ENCODE data around the gene ANKRD13A. TPM values are rescaled to one million over a fixed set of nuclear protein-coding genes. Genes with fewer than 3 reads are reported as not detected.
"Not testable (repeated sequence)": the region's sequence is repeated elsewhere in the genome, so short reads cannot be mapped to it uniquely, and the experiment has no call there.

Gene ANKRD13A
- total RNA-seq, 4 donors from 2014 or later: 96.1 to 189 (median 115) TPM

DNA sequence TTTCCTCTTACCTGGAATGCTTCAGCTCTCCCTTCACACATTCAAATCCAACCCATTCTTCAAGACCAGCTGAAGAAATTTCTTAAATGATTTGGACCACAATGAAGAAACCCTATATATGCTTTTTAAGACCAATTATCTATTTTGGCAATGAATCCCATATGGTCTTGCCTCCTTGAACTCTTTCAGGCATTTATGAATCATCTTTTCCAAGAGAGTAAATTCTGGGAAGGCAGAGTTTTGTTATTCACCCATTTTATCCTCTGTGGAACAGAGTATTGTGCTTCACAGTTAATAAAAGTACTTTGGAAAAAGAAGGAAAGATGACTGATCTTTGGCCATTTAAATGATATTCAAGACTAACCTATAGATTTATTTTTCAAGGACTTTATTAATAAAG is 17.0 kb upstream of the ANKRD13A start:
- intact Hi-C loops (cut with DNase I; ENCODE audit: low total_unique reads): no loop called here
- H3K4me1 ChIP-seq: peaks cover 0 to 3% (median 0%) of the 10 kb centered on the region in 4 donors
- H3K27ac ChIP-seq: no peak overlapping the region
- H3K9me3 ChIP-seq: no peaks in the 10 kb centered on the region
- DNase-seq: no peak
- in situ Hi-C loops (cut with MboI; ENCODE audit: low pct_ligation_motif_present in 1 of 4, low pct_unique_long_range_greater_than_20kb in 1 of 4, low sequenced_read_pairs in 3 of 4): no loop called here
- no peak overlapping the region for H3K4me3 ChIP-seq
- no peak for TF ChIP-seq POLR2AphosphoS5 (IDR thresholded peaks at IDR 0.05)
- TF ChIP-seq POLR2A (IDR thresholded peaks at IDR 0.05): no peak
- TF ChIP-seq CTCF (IDR thresholded peaks at IDR 0.05): no peak
- no peak for TF ChIP-seq EP300 (IDR thresholded peaks at IDR 0.05; ENCODE audit: low read depth)
- no peaks in the 10 kb centered on the region for H3K27me3 ChIP-seq
- H3K36me3 ChIP-seq: peaks cover 1 to 83% (median 43%) of the 10 kb centered on the region in 4 donors

- Histone ChIP-seq H3K27me3 (no peaks in the 10 kb centered on the region), H3K36me3 (peaks cover 1 to 86% (median 44%) of the 10 kb centered on the region in 4 donors), H3K9me3 (no peaks in the 10 kb centered on the region), H3K4me3 (no peak overlapping the region), H3K27ac (no peak overlapping the region), H3K4me1 (peaks cover 0 to 3% (median 0%) of the 10 kb centered on the region in 4 donors)
- TF ChIP-seq POLR2A (IDR thresholded peaks at IDR 0.05): no peak
- no peak for TF ChIP-seq CTCF (IDR thresholded peaks at IDR 0.05)
- no peak for TF ChIP-seq POLR2AphosphoS5 (IDR thresholded peaks at IDR 0.05)
- no peak for TF ChIP-seq EP300 (IDR thresholded peaks at IDR 0.05; ENCODE audit: low read depth)
- DNase-seq: no peak
- in situ Hi-C loops (cut with MboI; ENCODE audit: low pct_ligation_motif_present in 1 of 4, low pct_unique_long_range_greater_than_20kb in 1 of 4, low sequenced_read_pairs in 3 of 4): no loop called here
- 63 to 95% methylated on average over 6 to 8 of the region's 8 CpGs for WGBS, 2 donors (ENCODE audit: low coverage in 1 of 2)
- intact Hi-C loops (cut with DNase I; ENCODE audit: low total_unique reads): no loop called here
Measured at GRCh38 chr12:109983432-109984142, 15.6 kb upstream of the ANKRD13A start.

DNA sequence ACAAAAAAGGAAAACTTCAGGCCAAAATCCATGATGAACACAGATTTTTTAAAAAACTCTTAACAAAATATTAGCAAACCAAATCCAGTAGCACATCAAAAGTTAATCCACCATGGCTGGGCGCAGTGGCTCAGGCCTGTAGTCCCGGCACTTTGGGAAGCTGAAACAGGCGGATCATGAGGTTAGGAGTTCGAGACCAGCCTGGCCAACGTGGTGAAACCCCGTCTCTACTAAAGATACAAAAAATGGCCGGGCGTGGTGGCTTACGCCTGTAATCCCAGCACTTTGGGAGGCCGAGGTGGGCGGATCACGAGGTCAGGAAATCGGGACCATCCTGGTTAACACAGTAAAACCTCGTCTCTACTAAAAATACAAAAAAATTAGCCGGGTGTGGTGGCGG is 13.0 kb upstream of the ANKRD13A start:
- WGBS, 2 donors (ENCODE audit: low coverage in 1 of 2): 93 to 100% methylated on average over 6 to 16 of the region's 16 CpGs
- H3K27me3 ChIP-seq; intact Hi-C loops (cut with DNase I; ENCODE audit: low total_unique reads); H3K27ac ChIP-seq; in situ Hi-C loops (cut with MboI; ENCODE audit: low pct_ligation_motif_present in 1 of 4, low pct_unique_long_range_greater_than_20kb in 1 of 4, low sequenced_read_pairs in 3 of 4); DNase-seq; H3K4me3 ChIP-seq; H3K9me3 ChIP-seq: not testable (repeated sequence)
- Histone ChIP-seq H3K4me1 (peaks cover 0 to 10% (median 5%) of the 10 kb centered on the region in 4 donors), H3K36me3 (peaks cover 0 to 78% (median 39%) of the 10 kb centered on the region in 4 donors)

DNA sequence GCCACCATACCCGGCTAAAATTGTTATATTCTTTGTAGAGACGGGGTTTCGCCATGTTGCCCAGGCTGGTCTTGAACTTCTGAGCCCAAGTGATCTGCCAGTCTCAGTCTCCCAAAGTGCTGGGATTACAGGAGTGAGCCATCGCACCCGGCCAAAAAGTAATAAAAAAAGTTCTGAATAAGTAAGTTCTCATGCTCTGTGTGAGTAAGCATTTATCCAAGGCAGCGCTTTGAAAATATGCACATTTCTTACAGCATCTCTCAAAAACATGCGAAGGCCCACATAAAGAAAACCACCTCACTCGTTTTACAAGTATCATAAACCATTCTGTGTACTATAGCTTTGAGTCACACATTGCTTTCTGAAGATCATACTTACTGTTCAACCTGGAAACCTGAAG is 11.6 kb upstream of the ANKRD13A start:
- Histone ChIP-seq H3K9me3 (no peaks in the 10 kb centered on the region), H3K4me1 (peaks cover 0 to 10% (median 5%) of the 10 kb centered on the region in 4 donors)
- WGBS, 2 donors (ENCODE audit: low coverage in 1 of 2): 60 to 86% methylated on average over 5 to 8 of the region's 8 CpGs

More for the DNA sequence above, 11.6 kb upstream of the ANKRD13A start:
- DNase-seq: no peak
- in situ Hi-C loops (cut with MboI; ENCODE audit: low pct_ligation_motif_present in 1 of 4, low pct_unique_long_range_greater_than_20kb in 1 of 4, low sequenced_read_pairs in 3 of 4) (no loop called here), intact Hi-C loops (cut with DNase I; ENCODE audit: low total_unique reads) (no loop called here)
- Histone ChIP-seq H3K27ac (no peak overlapping the region), H3K36me3 (peaks cover 0 to 70% (median 34%) of the 10 kb centered on the region in 4 donors), H3K4me3 (no peak overlapping the region), H3K27me3 (no peaks in the 10 kb centered on the region)
- TF ChIP-seq CTCF (IDR thresholded peaks at IDR 0.05): no peak
- no peak for TF ChIP-seq EP300 (IDR thresholded peaks at IDR 0.05; ENCODE audit: low read depth)
- TF ChIP-seq POLR2A (IDR thresholded peaks at IDR 0.05): no peak
- TF ChIP-seq POLR2AphosphoS5 (IDR thresholded peaks at IDR 0.05): no peak

Data from transverse colon (tissue), 4 donors.